CD4-positive, alpha-beta T cell treated with Interleukin-6 for 4 hours (primary cell): ENCODE measurements around the gene CEP128.

Source experiments
- DNase-seq: peaks from one replicate; pipeline ENCODE4 v3.0.0-alpha.2; 2020; ENCODE audit warnings: mixed read lengths

CEP128 gene

GRCh38 chr14:80868260-80868659 is 73.3 kb downstream of the CEP128 start:
- DNase-seq, result no peak

- no peak for DNase-seq
These were observed 73.7 kb downstream of the CEP128 start for GRCh38 chr14:80867798-80868197.

GRCh38 chr14:80867091-80867490 is 74.4 kb downstream of the CEP128 start:
- no peak for DNase-seq

GRCh38 chr14:80865565-80865964 is 76.0 kb downstream of the CEP128 start:
- no peak for DNase-seq

- DNase-seq, result no peak
These were observed 78.6 kb downstream of the CEP128 start for GRCh38 chr14:80862983-80863382.

- DNase-seq, result no peak
These were observed 79.0 kb downstream of the CEP128 start for GRCh38 chr14:80862541-80862940.

DNA sequence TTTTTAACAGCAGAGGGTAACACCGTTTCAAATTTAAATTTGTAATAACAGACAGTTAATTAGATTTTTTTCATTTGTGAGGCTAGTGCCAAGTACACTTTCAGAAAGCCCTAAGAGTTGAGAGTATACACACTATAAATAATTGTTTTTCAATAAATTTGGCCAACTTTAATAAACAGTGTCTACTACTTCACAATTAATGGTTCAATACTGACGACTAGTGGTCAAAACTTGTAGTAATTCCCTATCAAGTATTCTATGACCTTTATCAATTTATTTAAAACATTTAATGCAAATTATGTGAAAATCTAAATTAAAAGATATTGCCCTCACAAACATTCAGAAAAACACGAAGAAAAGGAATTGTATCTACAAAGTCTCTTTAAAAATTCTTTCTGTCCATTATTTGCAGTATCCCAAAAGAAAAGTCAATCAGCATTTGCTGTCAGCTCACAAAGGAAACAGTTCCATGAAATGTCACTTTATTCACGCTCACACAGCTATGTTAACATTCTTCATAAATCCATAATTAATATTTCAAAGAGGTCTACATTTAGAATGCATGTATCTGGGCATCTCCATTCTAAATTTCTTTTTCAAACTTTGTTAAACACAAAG is 91.2 kb downstream of the CEP128 start:
- DNase-seq, result no peak

GRCh38 chr14:80847070-80847469 is 94.5 kb downstream of the CEP128 start:
- DNase-seq, result no peak

GRCh38 chr14:80845856-80846255 is 95.7 kb downstream of the CEP128 start:
- DNase-seq, result no peak

DNA sequence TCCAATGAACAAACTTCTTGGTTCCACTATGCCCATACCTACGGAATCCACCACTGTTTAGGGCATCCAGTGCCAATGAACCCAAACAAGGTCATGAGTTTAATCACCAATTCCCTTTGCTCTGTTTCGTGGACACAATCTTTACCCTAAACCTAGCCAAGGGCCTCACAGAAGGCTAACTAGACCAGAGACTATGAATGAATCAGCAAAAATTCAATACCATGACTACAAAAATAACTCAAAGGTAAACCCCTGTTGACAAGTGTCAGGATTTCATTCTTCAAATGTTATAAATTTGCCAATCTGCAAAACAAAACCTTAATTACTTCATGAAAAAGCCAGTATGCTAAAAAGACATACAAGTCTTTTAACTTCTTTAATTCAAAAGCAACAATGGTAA is 96.7 kb downstream of the CEP128 start:
- no peak for DNase-seq

- no peak for DNase-seq
These were observed 101.8 kb downstream of the CEP128 start for GRCh38 chr14:80839743-80840142.

DNA sequence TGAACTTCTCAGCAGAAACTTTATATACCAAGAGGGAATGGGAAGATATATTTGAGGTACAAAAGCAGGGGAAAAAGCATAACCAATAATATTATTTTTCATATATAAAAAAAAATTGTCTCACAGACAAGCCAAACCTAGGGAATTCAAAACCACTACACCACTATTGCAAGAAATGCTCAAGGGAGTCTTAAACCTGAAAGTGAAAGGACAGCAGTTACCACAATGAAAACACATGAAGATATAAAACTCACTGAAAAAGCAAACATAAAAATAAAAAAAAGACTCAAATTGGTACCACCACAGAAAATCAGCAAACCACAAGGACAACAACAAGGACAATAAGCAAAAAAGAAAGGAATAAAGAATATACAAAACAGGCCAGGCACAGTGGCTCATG is 131.9 kb downstream of the CEP128 start:
- DNase-seq, result no peak

DNA sequence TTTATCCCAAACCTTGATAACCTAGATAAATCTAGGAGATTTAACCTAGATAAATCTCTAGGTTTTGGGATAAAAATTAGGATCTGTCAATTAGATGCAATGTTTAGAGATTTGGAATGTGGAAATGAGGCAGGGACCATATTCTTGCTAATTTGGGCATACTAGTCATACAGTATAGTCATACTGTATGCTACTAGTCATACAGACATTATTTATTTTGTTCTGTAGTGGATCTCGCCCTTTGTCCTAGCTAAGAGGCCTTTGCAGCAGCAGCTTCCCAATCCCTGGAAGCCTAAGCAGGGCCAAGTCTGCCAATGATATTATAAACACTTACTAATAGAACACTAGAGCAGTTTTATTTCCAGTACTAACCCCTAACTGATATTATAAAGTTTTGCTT is 136.4 kb downstream of the CEP128 start:
- DNase-seq, result no peak

- DNase-seq, result no peak
These were observed 142.7 kb downstream of the CEP128 start for GRCh38 chr14:80798878-80799277.

- no peak for DNase-seq
These were observed 143.3 kb downstream of the CEP128 start for GRCh38 chr14:80798211-80798610.

DNA sequence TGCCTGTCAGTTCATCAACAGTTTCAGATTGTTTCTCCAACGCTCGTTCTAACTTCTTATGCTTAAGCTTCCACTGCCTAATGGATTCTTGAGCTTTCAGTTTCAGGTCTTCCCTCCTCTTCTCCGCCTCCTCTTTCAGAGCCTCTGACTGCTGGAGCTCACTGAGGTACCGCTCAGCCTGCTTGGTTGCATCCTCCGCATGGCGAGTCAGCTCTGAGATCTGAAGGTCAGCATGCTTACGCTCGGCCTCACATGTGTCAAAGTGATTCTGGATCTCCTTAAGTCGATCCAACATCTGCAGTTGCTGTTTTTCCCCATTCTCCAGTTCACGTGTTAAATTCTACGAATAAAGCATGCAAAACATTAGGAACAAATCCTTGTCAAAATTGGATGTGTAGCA is 148.8 kb downstream of the CEP128 start:
- no peak for DNase-seq

GRCh38 chr14:80787876-80788275 is 153.7 kb downstream of the CEP128 start:
- no peak for DNase-seq

GRCh38 chr14:80784820-80785219 is 156.7 kb downstream of the CEP128 start:
- no peak for DNase-seq

DNA sequence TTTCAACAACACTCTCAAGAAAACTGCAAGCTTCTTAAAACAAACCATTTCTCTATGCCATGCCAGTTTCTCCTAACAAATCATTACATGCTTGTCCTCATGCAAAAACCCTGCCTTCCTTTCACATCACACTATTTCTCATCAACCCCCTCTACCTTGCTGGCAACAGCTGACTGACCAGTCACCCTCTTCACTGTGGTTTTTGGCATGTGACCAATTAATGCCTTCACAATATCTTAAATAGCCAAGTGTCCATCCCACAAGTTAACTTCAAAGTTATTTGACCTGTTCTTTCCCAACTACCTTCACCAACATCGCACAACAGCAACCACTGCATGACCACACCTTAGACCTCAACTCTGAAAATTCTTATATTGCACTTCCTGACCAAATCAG is 159.6 kb downstream of the CEP128 start:
- no peak for DNase-seq

DNA sequence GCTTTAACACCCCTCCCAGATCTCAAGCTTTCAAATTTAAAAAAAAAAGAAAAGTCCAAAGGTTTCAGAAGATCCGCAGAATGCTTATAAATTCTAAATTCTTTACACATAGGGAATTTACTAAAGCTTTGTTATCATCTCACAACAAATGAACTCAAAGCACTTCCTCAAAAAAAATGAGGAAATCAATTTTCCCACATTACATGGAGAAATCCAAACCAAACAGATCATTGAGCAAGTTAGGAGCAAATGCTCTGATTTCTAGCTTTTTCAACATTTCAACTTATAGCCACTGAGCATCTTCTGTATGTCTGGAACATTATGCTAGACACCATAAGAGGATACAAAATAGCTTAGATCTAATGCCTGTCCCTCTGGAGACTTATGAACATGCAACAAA is 161.0 kb downstream of the CEP128 start:
- no peak for DNase-seq

DNA sequence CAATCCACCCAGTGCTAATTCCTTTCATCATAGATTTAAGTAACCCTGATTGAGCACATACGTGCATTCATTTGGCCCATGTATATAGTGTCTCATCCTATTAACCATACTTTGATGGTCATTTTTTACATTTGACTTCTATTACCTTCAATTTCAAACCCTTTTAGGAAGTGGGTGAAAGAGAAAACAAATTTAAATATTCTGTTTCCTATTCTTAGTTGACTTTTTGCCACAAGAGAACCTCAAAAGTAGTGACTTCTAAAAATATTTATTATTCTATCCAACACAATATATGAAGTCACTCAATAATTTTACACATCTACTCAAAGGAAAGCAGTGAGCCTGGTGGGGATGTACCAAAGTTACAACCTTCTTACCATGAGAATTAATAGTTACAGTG is 164.9 kb downstream of the CEP128 start:
- no peak for DNase-seq

DNA sequence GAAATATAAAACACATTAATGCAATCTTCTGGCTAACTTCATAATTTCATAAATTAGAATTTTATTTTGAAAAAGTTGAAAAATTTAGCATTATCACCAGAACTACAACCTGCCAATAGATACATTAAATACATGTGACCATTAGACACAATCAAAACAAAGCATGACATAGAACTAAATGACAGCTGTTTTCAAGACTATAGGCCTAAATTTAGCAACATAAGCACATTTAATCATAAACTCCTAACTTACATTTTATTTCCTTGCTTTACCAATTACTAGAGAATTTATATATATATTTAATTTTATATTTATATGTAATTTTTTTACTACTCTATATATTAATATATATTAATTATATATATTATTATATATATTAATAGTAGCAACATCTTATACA is 165.4 kb downstream of the CEP128 start:
- no peak for DNase-seq

DNA sequence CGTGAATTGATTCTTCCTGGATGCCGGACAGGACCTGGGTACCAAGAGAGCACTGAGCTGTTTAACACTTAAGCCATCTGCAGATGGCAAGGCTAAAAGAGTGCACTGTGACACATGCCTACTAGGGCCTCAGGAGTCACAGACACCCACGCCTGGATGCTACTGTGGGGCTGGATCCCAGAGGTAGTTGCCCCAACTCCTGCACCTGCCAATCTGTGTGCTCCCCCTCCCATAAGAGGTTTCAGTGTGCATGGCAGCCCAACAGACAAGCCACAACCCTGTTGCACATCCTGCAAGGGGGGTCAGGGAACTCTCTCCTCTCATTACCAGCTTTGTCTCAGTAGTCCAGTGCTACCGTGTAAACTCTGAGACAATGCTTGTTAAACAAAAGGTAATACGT is 169.0 kb downstream of the CEP128 start:
- DNase-seq, result no peak

GRCh38 chr14:80771201-80771600 is 170.3 kb downstream of the CEP128 start:
- DNase-seq, result no peak

DNA sequence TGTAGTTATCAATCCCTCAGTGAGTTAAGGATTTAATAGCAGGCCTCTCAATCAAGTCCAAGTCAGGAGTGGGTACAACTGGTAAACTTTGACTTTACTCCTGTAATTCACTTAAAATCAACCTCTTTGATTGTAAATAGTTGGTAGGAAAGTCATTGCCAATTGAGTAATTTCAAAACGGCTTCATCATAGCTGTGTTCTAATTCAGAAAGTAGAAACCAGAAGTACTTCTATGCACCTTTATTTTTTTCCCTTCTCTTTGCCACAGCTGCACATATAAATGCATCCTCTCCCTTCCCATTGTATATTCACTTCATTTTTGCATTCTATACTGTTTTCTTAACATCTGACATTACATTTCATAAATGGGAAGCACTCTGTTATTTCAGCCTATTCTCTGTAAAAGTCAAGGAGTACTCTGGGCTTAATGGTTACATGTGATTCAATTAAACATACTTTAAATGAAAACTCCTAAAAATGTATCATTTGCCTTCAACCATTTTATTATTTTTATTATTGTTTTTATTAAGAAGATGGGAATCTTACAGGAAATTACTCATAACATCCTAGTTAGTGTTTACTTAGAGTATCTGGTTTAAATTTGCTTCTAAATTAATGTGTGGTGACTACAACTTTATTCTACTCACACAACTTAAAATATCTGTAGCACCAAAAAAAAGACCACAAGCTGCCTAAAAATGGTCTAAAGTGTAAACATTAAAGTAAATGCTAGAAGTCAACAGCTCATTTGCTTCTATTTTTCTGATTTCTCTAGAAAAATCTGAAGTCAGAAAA is 171.2 kb downstream of the CEP128 start:
- no peak for DNase-seq
